BE2C (cell line): ENCODE data around the gene FMR1.

Experiments used
- DNase-seq: peaks from one replicate; pipeline ENCODE4 v3.0.0-alpha.2; 2020
- H3K27me3 ChIP-seq: fragments of 250-450 bp; sonication (Bioruptor Pico); 2 replicates; pipeline ENCODE4 v1.5.1; 2020; ENCODE audit warnings: mild to moderate bottlenecking
- H3K36me3 ChIP-seq: fragments of 250-450 bp; sonication (Bioruptor Pico); 2 replicates; pipeline ENCODE4 v1.5.1; 2020; ENCODE audit warnings: mild to moderate bottlenecking
- H3K4me1 ChIP-seq: fragments of 250-450 bp; sonication (Bioruptor Pico); 2 replicates; pipeline ENCODE4 v1.5.1; 2020
- H3K4me3 ChIP-seq: 2 replicates; pipeline ENCODE4 v1.5.1; 2011; ENCODE audit warnings: low read depth, low read length
- H3K9me3 ChIP-seq: fragments of 250-450 bp; sonication (Bioruptor Pico); 2 replicates; pipeline ENCODE4 v1.5.1; 2020
- TF ChIP-seq, protein P1 (sequence below): IDR thresholded peaks from 2 replicates; pipeline ENCODE4 v1.5.1; 2012; ENCODE audit warnings: mild to moderate bottlenecking, low read depth, low read length

FMR1 gene

DNA sequence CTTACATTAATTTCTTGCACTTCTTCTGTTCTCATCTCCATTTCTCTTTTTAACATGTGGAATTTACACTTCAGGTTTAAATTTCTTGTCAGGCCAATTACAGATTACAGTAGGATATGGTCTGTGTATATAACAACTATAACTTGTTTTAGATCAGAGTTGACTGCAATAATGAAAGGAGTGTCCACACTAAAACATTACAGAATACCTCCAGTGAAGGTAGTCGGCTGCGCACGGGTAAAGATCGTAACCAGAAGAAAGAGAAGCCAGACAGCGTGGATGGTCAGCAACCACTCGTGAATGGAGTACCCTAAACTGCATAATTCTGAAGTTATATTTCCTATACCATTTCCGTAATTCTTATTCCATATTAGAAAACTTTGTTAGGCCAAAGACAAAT, 36.8 kb downstream of the FMR1 start:
- no peaks in the 10 kb centered on the region for H3K27me3 ChIP-seq
- no peak overlapping the region for H3K4me3 ChIP-seq
- no peak for DNase-seq
- TF ChIP-seq, protein P1, sequence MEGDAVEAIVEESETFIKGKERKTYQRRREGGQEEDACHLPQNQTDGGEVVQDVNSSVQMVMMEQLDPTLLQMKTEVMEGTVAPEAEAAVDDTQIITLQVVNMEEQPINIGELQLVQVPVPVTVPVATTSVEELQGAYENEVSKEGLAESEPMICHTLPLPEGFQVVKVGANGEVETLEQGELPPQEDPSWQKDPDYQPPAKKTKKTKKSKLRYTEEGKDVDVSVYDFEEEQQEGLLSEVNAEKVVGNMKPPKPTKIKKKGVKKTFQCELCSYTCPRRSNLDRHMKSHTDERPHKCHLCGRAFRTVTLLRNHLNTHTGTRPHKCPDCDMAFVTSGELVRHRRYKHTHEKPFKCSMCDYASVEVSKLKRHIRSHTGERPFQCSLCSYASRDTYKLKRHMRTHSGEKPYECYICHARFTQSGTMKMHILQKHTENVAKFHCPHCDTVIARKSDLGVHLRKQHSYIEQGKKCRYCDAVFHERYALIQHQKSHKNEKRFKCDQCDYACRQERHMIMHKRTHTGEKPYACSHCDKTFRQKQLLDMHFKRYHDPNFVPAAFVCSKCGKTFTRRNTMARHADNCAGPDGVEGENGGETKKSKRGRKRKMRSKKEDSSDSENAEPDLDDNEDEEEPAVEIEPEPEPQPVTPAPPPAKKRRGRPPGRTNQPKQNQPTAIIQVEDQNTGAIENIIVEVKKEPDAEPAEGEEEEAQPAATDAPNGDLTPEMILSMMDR: no peak
- H3K36me3 ChIP-seq: peaks cover 4% of the 10 kb centered on the region
- H3K9me3 ChIP-seq: no peaks in the 10 kb centered on the region
- H3K4me1 ChIP-seq: no peaks in the 10 kb centered on the region

DNA sequence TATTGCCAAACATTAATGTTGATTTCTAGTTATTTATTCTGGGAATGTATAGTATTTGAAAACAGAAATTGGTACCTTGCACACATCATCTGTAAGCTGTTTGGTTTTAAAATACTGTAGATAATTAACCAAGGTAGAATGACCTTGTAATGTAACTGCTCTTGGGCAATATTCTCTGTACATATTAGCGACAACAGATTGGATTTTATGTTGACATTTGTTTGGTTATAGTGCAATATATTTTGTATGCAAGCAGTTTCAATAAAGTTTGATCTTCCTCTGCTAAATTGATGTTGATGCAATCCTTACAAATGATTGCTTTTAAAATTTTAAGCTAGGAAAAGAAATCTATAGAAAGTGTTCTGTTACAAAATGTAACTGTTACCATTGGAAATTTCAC, 38.6 kb downstream of the FMR1 start:
- Histone ChIP-seq H3K4me3 (no peak overlapping the region), H3K36me3 (peaks cover 4% of the 10 kb centered on the region), H3K27me3 (no peaks in the 10 kb centered on the region), H3K9me3 (no peaks in the 10 kb centered on the region), H3K4me1 (no peaks in the 10 kb centered on the region)
- no peak for DNase-seq
- TF ChIP-seq, protein P1: no peak

DNA sequence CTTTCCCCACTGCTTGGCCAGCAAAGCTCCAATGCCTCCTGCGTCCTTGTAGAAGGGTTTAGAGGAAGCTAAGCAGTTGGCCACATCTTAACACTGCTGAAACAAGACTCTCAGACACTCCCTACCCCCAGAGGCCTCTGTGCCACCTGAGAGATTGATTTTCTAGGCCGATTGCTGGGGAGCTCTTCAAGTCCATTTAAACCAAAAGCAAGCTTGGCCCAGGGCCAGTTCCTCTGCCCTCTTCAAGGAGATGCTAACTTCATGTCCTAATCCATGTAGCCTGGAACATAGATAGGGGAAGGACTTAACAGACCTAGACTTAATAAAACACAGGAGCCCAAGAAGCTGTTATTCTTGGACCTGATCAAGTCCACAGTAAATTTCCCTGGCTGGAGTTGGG, 42.3 kb downstream of the FMR1 start:
- DNase-seq: no peak
- no peaks in the 10 kb centered on the region for H3K36me3 ChIP-seq
- H3K4me3 ChIP-seq: no peak overlapping the region
- no peaks in the 10 kb centered on the region for H3K9me3 ChIP-seq
- no peaks in the 10 kb centered on the region for H3K4me1 ChIP-seq
- TF ChIP-seq, protein P1: no peak
- H3K27me3 ChIP-seq: no peaks in the 10 kb centered on the region

DNA sequence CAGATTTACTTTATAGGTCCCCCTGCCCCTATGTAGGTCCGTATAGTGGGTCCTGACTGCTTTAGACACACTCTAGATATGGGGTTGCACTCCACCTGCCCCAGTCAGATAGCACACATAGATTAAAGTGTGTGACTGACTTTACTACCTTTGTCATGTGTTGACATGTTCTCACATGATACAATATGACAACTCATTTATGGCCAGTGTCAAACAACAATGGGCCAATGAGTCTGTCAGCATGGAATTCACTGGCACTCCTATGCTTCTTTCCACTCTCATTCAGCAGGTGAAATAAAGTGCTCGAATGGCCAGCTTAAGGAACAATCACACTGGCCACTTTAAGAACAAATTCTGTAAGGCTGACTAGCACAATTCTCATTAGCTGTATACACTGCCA, 45.6 kb downstream of the FMR1 start:
- TF ChIP-seq, protein P1: no peak

DNA sequence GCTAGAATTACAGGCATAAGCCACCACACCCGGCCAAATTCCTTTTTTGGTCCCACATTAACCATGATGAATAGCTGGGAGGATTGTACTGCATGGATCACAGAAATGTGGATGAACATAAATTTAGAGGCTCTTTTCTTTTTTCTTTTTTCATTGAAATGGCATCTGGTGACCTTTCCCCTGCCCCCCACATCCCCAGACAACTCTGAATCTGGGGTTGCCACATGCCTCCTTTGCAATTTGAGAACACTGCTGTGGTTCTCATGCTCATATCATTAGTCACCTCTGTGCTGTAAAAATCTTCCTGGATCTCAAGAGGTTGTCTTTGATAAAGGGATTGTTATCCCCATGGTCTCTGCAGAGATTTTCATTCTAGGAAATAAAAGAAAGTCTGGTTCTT, 46.6 kb downstream of the FMR1 start:
- H3K4me1 ChIP-seq: no peaks in the 10 kb centered on the region
- DNase-seq: no peak
- H3K4me3 ChIP-seq: no peak overlapping the region
- H3K9me3 ChIP-seq: no peaks in the 10 kb centered on the region
- H3K36me3 ChIP-seq: no peaks in the 10 kb centered on the region
- H3K27me3 ChIP-seq: no peaks in the 10 kb centered on the region
- TF ChIP-seq, protein P1: no peak

More for the DNA sequence above, 45.6 kb downstream of the FMR1 start:
- Histone ChIP-seq H3K4me3 (no peak overlapping the region), H3K36me3 (no peaks in the 10 kb centered on the region), H3K9me3 (no peaks in the 10 kb centered on the region), H3K27me3 (no peaks in the 10 kb centered on the region), H3K4me1 (no peaks in the 10 kb centered on the region)
- DNase-seq: no peak

DNA sequence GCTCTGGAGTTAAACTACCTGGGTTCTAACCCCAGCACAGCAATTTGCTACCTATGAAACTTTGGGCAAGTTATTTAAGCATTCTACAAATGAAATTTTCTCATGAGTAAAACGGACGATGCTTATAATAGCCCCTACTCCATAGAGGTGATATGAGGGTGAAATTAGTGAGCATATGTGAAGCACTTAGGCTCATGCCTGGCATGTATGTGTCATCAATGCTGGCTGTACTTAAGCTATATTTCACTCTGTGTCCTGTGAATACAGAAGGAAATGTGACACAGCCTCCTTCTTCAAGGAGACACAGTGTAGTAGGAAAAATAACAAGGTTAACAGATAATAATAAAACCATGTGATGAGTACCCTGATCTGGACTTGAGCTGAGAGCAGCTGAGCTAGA, 49.0 kb downstream of the FMR1 start:
- H3K4me3 ChIP-seq: no peak overlapping the region
- no peaks in the 10 kb centered on the region for H3K36me3 ChIP-seq
- TF ChIP-seq, protein P1: no peak
- H3K27me3 ChIP-seq: no peaks in the 10 kb centered on the region
- H3K4me1 ChIP-seq: no peaks in the 10 kb centered on the region
- DNase-seq: no peak
- no peaks in the 10 kb centered on the region for H3K9me3 ChIP-seq
